Hematopoietic multipotent progenitor cell treated with erythropoietin and hydrocortisone succinate and interleukin-3 and kit ligand, for 15 days (in vitro differentiated cells): Measurements from ENCODE around the gene TBKBP1.
"Not testable (repeated sequence)": the region's sequence is repeated elsewhere in the genome, so short reads cannot be mapped to it uniquely, and the experiment has no call there.

Experiments
- DNase-seq: peaks from one replicate; pipeline ENCODE4 v3.0.0-alpha.2; 2015; ENCODE audit warnings: low spot score

TBKBP1 gene

GRCh38 chr17:47733674-47734410 lies 39.9 kb downstream of the TBKBP1 start:
- DNase-seq = no peak

- DNase-seq = no peak
Measured at GRCh38 chr17:47735139-47735464, 41.1 kb downstream of the TBKBP1 start.

- no peak for DNase-seq
Measured at GRCh38 chr17:47735536-47736011, 41.6 kb downstream of the TBKBP1 start.

GRCh38 chr17:47736501-47737495 lies 42.8 kb downstream of the TBKBP1 start:
- DNase-seq = no peak

- no peak for DNase-seq
Measured at GRCh38 chr17:47738178-47738577, 44.2 kb downstream of the TBKBP1 start.

- DNase-seq = no peak
Measured at GRCh38 chr17:47739150-47739549, 45.2 kb downstream of the TBKBP1 start.

GRCh38 chr17:47739945-47740344 lies 46.0 kb downstream of the TBKBP1 start:
- not testable (repeated sequence) for DNase-seq

- DNase-seq = no peak
Measured at GRCh38 chr17:47741109-47741792, 47.3 kb downstream of the TBKBP1 start.

GRCh38 chr17:47741793-47742145 lies 47.8 kb downstream of the TBKBP1 start:
- no peak for DNase-seq

- DNase-seq = no peak
Measured at GRCh38 chr17:47742319-47743181, 48.6 kb downstream of the TBKBP1 start.

GRCh38 chr17:47744168-47745036 lies 50.4 kb downstream of the TBKBP1 start:
- no peak for DNase-seq

GRCh38 chr17:47745037-47745380 lies 51.0 kb downstream of the TBKBP1 start:
- no peak for DNase-seq

- no peak for DNase-seq
Measured at GRCh38 chr17:47751471-47751870, 57.5 kb downstream of the TBKBP1 start.

- DNase-seq = no peak
Measured at GRCh38 chr17:47757386-47757785, 63.4 kb downstream of the TBKBP1 start.

GRCh38 chr17:47760409-47761140 lies 66.6 kb downstream of the TBKBP1 start:
- DNase-seq = no peak
